Bone marrow (tissue), 2 donors: ENCODE measurements around the gene GCK.

Experiments used
- DNase-seq, 2 donors: peaks; one replicate each; lab custom pipeline; 2025; lab: John Stamatoyannopoulos, UW

Gene GCK

DNA sequence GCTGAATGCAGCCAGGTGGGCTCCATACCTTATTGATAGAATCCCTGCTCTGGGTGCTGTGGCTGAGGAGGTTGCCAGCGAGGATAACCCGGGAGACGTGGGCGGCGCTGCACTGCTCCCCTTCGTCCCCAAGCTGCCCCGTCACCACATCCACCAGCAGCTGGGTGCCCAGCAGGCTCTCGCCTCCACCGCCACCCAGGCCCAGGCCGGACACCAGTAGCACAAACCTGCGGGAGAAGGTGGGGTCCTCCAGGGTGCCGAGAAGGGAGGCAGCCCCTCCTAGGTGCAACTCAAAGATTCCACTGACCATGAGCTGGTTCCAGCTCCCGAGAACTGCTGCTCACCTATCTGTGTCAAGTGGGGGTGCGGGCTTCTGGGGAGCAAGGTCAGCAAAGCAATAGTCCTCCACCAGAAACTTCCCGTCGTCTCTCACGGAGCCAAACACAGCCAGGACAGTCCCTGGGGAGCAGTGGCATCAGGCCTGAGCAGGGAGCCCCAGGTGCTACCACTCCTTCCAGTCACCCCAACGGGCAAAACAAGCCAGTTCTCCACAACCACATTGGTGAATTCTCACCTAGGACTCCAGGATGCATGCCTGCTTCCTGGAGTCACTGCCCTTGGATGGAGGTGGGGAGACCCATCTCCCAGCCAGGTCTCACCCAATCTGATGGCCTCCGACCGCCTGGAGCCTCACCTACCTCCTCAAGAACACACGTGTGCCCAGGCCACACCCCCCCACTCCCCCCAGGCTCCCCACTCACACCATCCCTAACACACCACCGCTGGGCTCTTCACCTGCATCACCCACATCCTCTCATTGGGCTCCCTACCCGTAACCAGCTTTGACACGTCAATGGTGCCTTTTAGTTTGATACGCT is 72.2 kb downstream of the GCK start:
- DNase-seq: no peak

DNA sequence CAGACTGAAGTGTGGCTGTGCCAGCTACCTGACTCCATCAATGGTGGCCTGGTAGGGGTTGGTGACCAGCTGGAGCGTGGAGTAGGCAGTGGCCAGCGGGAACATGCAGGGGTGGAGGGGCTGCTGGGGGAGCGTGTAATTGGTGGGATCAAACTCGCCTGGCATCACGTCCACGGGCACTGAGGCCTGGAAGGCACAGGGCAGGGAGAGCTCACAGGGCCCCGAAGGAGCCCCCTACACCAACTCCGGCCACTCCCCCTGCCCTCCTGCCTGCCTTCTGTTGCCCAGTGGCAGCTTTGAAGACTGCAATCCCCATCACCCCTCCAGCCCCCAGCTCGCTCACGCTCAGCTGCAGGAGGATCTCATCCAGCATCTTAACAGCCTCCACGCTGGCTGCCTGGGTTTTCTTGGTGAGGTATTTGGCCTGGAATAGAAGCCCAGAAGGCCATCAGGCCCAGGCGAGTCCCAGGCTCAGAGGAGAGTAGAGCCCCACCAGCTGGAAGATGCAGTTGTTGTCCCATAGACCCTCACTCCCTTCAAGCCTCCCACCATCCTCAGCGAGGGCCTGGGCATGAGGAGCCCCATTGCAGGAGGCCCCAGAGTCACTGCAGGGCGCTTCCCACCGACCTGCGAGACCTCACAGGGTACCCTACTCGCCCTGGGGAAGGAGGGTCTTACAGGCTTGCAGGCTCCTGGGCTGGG is 73.0 kb downstream of the GCK start:
- no peak for DNase-seq

DNA sequence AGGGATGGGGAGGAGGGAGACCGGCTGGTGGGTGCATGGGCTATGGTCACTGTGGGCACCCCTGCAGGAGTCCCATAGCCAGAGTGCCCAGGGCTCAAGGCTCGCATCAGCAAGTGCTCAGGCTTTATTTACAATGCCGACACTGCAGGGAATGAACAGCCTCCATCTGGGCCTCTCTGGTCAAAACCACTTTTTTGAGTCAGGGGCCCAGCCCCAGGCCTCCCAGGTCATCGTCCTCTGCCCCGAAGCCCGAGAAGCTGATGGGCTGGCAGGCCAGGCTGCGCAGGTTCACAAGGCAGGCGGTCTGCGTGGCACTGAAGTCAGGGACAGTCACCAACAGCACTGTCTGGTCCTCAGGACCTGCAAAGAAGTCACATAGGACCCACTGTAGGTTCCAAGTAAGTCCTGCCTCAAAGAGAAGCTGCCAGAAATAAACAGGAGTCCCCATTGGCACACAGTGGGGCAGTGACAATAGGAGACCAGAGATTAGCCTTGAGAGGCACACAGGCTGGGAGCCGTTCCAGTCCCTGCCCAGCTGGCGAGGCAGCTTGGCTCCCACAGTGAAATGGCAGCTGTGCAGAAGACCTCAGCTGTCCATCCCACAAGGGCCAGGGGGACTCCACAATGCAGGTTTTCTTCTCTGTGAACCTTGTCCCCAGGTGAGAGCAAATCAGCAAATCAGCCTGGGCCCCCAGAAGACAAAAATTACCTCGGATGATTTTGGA is 74.5 kb downstream of the GCK start:
- DNase-seq: no peak

DNA sequence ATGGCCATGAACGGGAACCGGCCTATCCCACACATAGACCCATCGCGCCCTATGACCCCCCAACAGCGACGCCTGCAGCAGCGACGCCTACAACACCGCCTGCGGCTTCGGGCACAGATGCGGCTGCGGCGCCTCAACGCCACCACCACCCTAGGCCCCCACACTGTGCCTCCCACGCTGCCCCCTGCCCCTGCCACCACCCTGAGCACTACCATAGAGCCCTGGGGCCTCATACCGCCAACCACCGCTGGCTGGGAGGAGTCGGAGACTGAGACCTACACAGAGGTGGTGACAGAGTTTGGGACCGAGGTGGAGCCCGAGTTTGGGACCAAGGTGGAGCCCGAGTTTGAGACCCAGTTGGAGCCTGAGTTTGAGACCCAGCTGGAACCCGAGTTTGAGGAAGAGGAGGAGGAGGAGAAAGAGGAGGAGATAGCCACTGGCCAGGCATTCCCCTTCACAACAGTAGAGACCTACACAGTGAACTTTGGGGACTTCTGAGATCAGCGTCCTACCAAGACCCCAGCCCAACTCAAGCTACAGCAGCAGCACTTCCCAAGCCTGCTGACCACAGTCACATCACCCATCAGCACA is 75.4 kb downstream of the GCK start:
- no peak for DNase-seq

DNA sequence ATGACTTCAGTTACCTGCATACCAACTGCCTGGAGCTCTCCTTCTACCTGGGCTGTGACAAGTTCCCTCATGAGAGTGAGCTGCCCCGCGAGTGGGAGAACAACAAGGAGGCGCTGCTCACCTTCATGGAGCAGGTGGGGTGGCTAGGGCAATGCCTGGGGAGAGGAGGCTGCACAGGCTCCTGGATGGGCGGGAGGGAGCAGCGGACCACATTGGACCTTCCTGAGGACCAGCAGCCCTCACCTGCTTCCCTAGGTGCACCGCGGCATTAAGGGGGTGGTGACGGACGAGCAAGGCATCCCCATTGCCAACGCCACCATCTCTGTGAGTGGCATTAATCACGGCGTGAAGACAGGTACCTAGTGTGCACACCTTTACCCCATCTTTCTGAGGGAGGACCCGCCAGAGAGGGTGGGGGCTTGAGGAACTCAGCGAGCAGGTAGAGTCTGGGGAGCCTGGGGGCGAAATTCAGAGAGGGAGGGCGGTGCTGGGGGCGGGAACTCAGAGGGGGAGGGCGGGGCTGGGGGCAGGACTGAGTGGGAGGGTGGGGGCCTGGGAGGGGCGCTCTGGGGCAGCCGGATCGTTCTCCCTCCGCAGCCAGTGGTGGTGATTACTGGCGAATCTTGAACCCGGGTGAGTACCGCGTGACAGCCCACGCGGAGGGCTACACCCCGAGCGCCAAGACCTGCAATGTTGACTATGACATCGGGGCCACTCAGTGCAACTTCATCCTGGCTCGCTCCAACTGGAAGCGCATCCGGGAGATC is 76.1 kb downstream of the GCK start:
- no peak for DNase-seq

DNA sequence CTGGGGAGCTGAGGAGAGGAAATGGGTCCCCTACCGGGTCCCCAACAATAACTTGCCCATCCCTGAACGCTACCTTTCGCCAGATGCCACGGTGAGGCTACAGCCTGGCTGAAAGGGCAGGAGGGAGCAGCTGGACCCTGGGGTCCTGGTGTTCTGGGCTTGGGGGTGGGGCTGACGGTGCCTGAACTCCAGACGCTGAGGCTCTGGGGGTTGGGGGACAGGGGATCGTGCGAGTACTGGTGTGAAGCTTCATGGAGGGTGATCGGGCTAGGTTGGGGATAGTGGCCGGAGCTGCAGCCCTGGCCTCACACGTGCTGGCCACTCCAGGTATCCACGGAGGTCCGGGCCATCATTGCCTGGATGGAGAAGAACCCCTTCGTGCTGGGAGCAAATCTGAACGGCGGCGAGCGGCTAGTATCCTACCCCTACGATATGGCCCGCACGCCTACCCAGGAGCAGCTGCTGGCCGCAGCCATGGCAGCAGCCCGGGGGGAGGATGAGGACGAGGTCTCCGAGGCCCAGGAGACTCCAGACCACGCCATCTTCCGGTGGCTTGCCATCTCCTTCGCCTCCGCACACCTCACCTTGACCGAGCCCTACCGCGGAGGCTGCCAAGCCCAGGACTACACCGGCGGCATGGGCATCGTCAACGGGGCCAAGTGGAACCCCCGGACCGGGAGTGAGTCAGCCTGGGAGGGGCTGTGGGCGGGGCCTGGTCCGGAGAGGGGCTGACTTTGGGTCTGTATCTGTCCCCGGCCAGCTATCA is 76.8 kb downstream of the GCK start:
- DNase-seq: no peak

DNA sequence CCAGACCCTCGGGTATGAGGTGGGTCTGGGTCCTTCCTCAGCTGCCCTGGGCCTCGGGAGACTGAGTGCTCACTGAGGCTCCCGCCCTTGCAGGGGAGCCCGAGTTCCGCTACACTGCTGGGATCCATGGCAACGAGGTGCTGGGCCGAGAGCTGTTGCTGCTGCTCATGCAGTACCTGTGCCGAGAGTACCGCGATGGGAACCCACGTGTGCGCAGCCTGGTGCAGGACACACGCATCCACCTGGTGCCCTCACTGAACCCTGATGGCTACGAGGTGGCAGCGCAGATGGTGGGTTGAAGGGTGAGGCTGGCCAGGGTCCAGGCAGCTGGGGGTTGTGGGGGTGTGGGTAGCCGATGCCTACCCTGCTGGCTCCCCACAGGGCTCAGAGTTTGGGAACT is 77.5 kb downstream of the GCK start:
- DNase-seq: no peak

DNA sequence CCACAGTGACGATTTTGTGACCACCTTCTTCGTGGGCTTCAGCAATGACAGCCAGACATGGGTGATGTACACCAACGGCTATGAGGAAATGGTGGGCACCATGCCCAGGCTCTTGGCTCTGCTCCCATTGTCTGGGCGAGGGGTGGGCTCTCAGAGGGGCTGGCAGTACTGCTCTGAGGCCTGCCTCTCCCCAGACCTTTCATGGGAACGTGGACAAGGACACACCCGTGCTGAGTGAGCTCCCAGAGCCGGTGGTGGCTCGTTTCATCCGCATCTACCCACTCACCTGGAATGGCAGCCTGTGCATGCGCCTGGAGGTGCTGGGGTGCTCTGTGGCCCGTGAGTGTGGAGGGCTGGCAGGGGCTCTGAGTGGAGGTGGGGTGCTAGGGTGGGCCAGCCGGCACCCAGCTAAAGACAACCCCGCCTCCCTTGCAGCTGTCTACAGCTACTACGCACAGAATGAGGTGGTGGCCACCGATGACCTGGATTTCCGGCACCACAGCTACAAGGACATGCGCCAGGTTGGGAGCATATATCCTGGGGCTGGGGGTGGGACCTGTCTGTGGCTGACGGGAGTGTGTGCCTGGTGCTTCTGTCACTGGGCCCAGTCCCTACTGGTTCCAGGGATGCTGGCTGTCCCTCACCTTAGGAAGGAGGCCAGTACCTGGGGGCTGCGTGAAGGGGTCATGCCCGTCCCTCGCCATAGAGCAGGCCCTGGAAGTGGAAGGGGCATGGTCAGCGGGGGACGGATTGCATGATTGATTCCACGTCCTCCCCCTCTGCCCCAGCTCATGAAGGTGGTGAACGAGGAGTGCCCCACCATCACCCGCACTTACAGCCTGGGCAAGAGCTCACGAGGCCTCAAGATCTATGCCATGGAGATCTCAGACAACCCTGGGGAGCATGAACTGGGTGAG is 78.3 kb downstream of the GCK start:
- no peak for DNase-seq

DNA sequence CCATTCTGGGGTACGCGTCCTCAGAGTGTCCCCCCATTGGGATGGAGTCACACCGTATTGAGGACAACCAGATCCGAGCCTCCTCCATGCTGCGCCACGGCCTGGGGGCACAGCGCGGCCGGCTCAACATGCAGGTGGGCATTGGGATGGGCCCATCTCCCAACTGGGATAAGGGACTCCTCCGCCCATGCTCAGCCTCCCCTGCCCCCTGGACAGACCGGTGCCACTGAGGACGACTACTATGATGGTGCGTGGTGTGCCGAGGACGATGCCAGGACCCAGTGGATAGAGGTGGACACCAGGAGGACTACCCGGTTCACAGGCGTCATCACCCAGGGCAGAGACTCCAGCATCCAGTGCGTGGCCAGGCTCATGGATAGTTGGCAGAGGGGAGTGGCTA is 79.2 kb downstream of the GCK start:
- DNase-seq: no peak

DNA sequence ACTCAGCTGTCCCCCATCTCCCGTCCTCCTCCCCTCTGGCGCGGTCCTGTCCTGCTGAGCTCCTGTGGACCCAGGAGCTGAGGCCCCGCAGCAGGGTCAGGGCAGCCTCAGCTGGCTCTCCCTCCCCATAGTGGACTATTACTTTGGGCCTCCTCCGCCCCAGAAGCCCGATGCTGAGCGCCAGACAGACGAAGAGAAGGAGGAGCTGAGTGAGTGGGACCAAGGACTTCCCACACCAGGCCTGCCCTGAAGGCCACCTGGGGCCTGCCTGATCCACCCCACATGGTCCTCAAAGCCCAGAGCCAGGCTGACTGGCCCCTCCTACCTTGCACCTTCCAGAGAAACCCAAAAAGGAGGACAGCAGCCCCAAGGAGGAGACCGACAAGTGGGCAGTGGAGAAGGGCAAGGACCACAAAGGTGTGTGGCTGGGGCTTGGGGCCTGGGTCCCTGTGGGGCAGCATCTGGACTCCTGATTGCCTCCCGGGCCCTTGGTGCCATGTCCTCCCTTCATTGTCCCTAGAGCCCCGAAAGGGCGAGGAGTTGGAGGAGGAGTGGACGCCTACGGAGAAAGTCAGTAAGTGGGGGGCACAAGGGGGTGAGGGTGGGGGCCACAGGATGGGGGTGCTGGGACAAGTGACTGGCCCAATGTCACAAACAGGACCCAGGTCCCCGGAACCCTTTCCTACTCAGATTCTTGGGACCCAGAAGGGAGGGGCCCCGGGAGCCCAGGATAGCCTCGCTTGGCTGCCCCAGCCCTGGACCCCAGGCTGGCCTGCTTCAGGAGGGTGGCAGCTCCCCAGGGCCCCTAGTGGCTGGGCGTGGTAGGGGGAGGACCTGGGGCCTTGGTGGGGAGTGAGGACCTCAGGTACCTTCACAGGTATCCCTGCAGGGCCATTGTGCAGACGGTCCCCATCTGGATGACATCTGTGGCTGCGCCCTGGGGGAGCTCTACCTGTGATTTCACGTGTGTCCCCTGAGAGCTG is 80.2 kb downstream of the GCK start:
- no peak for DNase-seq

DNA sequence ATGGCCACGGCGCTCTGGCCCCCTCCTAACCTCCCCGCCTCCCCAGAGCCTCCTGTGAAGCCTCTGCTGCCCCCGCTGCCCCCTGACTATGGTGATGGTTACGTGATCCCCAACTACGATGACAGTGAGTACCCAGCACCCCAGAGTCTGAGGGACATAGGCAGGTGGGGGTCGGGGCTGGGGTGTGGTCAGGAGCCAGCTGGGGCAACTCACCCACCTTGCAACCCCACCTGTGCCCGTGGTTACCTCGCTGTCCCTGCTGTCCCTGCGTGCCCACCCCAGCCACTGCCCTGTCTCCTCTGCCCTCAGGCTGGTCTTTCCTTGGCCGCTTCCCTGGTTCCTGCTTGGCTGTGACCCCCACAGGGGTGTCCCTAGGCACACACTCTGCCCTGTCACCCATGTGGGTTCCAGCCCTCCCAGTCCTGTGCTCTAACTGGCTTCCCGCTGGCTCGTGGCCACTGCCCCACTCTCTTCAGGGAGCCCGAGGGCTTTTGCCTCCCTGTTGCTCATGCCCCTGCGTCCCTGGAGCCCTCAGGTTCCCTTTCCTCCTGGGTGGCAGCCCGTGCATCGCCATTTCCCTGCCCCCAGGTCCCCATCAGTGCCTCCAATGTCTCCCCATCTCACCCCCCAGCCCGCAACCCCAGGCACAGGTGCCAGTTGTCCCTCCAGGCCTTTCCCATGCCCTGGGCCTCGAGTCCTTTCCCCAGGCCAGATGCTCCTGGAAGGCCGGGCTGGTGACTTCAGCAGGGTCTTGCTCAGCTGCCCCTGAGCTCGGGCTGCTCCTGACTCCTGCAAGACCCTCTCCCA is 81.1 kb downstream of the GCK start:
- DNase-seq: no peak

DNA sequence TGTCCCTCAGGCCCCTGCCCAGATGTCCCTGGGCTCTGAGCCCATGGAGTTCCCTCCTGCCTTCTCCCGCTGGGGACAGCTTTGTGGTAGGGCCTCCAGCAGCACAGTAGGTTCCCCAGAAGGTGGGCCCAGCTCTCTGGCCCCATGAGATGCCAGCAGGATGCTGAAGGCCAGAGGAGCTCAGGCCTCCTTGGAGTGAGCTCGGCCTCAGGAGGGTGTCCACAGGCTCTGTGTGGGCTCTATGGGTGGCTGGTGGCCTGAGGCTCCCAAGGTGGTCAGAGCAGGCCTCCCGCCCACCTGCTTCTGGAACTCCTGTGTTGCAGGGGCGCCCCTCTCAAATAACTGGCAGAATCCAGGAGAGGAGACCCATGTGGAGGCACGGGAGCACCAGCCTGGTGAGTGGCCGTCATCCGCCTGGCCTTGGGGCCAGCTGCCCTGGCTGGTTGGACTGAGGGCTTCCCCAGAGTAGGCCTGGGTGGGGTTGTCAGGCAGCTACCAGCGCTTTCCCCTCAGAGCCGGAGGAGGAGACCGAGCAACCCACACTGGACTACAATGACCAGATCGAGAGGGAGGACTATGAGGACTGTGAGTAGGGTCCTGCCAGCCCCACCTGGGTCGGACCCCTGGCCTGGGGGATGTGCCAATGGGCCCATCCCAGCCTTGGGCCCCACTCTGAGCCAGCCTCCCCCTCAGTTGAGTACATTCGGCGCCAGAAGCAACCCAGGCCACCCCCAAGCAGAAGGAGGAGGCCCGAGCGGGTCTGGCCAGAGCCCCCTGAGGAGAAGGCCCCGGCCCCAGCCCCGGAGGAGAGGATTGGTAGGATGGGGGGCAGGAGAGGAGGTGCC is 81.9 kb downstream of the GCK start:
- no peak for DNase-seq

DNA sequence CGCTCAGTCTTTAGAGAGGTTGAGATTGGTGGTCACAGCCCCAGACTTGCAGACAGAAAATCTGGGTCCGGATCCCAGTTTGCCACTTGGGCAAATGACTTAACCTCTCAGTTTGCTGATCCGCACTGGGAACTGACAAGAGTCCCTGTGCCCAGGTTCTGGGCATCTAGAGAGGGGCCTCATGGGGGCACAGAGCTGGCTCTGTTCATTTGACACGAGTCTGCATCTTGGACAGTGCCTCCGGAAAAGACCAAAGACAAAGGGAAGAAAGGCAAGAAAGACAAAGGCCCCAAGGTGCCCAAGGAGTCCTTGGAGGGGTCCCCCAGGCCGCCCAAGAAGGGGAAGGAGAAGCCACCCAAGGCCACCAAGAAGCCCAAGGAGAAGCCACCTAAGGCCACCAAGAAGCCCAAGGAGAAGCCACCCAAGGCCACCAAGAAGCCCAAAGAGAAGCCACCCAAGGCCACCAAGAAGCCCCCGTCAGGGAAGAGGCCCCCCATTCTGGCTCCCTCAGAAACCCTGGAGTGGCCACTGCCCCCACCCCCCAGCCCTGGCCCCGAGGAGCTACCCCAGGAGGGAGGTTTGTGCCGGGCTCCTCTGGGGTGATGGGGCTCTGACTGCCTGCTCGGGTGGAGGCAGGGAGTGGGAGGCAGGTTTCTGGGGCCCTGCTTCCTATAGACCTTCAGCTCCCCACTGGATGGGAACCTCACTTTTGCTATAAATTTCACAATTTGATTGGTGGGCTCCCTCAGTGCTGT is 82.8 kb downstream of the GCK start:
- DNase-seq: no peak

DNA sequence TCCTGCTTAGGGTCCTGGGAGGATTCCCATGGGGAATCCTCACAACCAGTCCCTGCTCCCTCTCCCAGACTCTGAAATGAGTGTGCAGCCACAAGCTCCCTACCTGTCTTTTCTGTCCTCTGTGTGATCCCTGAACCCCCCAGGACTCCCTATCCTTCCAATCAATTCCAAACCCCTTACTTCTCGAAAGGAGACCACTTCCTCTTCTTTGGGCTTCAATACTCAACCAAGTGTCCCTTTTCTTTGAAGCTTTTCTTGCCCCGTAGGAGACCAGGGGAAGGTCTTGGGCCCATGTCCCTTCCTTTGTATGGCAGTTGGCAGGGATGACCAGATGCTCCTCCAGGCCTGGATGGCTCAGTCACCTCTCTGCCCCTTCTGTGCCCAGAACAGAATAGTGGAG is 83.4 kb downstream of the GCK start:
- no peak for DNase-seq

DNA sequence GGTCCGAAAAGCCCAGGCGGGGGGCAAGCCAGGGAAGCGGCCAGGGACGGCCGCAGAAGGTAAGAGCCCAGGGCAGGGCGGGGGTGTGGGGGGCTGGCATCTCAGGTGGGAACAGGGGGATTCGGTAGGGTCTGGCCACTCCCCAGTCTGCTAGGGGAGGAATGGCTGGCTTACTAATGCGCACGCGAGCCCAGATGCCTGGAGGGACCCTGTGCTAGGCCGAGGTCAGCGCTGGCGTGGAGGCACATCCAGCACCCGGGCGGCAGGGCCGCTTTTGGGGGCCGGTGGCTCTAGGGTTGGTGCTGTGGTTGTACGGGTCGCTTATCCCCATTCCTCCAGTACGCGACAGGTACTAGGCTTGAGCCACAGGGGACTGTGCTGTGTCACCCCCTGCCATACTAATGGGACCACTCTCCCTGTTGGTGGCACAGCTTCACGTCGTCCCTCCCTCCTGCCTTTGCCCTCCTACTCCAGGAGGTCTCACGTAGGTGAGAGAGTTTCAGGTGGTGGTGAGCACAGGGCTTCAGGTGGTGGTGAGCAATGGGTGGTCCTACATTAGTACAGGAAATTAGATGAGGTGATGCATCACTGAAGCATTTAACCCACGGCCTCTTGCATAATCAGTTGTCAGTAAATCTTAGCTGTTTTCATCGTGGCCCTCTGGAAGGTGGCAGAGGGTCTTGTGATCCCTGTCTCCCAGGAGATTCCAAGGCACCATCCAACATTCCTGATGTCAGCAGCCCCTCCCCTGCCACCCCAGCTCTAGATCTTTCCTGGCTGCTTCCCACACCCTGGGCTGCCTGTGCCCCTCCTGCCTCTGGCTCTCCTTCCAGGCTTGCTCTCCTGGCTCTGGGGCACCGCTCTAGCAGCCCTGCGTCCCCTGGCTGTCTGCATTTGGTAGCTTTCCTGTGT is 84.1 kb downstream of the GCK start:
- DNase-seq: no peak
